ENCODE results near the gene USF2.
A peak's percentile ranks its signal among the peaks of the same experiment; 100 is the strongest.

USF2 gene

DNA sequence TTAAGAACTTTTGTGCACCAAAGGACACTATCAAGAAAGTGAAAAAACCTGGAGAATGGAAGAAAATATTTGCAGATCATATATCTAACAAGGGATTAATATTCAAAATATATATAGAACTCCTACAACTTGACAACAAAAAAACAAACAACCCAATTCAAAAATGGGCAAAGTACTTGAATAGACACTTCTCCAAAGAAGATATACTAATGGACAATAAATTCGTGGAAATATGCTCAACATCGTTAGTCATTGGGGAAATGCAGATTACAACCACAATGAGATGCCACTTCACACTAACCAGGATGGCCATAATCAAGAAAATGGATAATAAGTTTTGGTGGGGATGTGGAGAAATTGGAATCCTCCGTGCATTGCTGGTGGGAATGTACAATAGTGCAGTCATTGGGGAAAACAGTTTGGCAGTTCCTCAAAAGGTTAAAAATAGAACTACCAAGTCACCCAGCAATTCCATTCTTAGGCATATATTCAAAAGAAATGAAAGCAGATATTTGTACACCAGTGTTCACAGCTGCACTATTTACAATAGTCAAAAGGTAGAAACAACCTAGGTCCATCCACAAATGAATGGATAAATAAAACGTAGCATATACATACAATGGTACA, 22.2 kb upstream of the USF2 start:
- DNase-seq: no peak

DNA sequence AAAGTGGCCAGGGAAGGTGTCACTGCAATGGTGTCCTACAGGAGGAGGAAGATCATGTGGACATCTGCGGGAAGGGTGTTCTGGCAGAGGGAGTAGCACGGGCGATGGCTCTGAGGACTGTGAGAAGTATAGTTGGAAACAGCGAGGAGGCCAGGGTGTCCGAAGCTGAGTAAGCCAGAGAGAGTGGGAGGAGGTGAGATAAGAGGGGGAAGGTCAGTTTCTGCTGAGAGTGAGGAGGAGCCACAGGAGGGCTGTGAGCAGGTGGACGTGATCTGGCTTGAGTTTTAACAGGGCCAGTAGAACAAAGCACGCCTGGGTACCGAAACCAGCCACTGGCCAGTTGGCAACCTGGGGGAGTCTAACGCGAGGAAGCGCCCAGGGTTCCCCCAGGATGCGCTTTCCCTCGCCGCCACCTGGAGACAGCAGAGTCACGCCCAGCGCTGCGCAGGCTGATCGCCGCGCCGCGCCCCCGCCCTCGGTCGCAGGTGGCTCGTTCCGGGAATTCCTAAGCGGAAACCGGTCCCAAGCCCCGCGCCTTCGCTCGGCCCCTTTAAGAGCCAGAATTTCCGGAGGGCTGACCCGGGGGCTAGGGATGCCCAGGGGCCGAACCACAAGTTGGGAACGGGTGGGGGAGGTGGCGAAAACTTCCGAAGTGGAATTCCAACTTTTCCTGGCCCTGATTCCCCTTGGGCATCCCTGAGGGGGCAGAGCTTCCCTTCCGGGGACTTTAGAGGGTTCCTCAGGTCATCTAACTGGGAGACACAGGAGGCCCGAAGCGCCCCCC, 21.0 kb upstream of the USF2 start:
- DNase-seq: peak; percentile 57

DNA sequence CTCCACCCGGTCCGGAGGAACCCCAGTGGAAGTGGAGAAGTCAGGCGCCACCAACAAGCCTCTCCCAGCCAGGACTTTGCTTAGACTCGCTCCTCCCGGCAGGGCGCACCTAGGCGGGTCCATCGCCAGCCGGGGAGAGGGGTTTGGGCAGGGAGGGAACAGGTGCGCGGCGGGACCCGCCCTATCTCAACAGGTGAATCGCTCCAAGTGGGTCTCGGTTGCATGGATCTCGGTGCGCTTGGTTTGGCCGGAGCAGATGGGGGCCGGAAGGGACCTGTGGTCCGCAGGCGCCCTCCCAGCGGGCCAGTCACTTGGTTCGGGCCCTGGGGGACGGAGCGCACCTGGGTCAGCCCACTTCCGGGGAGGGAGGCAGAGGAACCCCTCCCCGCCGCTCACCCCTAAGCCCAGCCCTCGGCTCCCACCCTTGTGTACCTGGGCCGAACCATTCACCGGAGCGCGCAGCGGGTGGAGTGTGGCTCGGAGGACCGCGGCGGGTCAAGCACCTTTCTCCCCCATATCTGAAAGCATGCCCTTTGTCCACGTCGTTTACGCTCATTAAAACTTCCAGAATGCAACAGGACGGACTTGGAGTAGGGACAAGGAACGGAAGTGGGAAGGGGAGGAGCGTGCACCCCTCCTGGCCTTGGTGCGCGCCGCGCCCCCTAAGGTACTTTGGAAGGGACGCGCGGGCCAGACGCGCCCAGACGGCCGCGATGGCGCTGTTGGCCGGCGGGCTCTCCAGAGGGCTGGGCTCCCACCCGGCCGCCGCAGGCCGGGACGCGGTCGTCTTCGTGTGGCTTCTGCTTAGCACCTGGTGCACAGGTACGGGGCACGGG, 20.2 kb upstream of the USF2 start, which contains the start of gene LSR:
Gene LSR (plus strand): TSS at position 693 of the 836 bp plus-strand sequence. CDS start 21 bp downstream, at position 714.
- DNase-seq: peak; percentile 85

DNA sequence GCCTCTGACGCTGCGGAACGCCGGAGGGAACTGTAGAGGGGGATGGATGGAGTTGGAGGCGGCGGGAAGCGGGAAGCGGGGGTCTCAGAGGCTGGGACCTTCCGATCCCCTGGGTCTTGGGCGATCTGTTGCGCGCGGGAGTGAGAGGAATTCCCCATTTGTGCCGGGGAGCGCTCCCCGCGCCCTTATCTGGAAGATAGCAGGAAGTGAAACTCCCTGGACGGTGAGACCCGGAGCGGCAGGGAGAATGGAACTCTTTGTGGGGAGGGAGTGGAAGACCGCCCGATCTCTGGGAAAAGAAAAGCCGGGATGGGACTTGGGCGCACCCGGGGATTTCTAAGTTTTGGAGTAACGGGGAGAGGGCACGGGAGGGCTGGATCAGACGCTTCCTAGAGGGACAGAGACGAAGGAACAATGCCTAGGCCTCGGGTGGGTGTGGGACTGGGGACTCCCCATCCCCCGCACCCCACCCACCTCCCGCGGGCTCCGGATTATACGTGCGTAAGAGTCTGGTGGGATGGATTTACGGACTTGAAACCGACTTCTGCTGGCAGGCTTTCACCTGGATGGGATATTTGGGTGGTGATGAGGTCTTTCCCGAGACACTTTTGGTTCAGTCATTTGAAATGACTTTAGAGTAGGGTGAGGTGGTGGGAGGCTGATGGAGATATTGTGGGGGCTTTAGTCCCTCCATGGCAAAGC, 19.5 kb upstream of the USF2 start:
- DNase-seq: no peak

DNA sequence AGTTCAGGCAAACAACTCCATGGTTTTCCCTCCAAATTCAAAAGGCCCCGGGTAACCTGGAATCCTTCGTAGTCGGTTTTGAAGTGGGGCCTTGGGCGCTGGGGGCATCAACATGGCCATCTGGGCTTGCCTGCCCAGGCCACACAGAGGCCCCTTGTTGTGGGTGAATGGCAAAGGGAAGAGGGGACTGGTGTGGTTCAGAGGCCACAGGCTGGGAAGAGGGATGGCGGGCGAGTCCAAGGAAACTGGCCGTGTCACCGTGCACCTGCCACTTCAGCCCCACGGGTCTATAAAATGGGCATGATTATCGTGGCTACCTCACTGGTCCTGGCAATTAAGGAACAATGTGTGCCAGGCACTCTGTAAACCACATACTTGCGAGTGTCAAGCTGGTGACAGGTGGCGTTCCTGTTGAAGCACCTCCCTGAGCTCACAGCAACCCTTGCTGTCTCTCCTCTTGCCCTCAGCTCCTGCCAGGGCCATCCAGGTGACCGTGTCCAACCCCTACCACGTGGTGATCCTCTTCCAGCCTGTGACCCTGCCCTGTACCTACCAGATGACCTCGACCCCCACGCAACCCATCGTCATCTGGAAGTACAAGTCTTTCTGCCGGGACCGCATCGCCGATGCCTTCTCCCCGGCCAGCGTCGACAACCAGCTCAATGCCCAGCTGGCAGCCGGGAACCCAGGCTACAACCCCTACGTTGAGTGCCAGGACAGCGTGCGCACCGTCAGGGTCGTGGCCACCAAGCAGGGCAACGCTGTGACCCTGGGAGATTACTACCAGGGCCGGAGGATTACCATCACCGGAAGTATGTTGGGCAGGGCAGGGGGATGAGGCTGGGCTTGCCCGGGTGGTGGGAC, 18.7 kb upstream of the USF2 start:
- no peak for DNase-seq

DNA sequence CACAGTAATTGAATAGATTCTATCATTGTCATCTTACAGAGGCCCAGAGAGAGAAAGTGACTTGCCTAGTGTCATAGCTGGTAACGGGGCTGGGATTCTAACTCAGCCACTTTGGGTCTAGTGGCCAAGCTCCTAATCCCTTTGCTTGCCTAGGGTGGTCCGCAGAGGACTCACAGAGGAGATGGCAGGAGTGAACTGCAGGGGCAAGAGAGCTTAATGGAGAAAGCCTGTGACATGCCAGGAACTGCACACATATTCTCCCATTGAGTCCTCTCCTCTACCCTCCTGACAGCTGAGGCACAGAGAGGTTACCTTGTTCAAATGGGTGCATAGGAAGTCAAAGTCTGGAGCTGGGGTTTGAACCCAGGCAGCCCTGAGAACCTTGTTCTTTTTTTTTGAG, 17.3 kb upstream of the USF2 start:
- DNase-seq: no peak

DNA sequence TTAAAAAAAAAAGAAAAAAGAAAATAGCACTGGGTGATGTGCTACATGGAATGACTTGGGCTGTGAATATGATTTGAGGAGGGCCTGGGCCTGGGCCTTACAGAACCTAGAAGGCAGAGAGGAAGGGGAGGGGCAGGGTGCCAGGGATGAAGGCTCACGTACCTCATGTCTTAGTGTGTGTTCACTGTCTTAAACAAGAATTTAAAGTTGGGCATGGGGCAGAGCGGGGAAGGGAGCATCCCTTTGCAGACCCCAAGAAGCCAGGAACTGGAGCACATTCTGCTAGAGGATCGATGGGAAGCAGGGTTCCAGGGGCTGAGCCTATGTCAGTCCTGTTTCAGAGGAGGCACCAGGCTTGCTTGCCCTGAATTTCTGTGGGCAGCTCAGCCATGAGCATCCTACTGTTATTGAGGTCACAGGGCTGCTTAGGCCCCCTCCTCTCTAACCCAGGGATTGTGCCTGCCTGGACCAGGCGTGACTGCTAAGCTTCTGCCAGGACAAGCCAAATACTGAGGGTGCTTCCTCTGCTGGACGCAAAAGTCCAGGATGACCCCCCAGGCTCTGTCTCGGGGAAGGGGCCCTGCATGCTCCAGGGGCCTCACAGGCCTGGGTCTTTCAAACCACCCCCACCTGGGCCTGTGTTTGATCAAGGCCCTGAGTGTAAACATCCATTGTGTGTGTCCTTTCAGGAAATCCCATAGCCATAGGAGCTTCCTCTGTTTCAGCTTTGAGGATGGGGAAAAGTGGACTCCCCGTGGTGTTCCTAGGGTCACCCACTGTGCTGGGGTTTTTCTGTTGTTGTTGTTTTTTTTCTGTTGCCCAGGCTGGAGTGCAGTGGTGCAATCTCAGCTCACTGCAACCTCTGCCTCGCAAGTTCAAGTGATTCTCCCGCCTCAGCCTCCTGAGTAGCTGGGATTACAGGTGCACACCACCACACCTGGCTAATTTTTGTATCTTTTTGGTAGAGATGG, 15.2 kb upstream of the USF2 start:
- DNase-seq: no peak

DNA sequence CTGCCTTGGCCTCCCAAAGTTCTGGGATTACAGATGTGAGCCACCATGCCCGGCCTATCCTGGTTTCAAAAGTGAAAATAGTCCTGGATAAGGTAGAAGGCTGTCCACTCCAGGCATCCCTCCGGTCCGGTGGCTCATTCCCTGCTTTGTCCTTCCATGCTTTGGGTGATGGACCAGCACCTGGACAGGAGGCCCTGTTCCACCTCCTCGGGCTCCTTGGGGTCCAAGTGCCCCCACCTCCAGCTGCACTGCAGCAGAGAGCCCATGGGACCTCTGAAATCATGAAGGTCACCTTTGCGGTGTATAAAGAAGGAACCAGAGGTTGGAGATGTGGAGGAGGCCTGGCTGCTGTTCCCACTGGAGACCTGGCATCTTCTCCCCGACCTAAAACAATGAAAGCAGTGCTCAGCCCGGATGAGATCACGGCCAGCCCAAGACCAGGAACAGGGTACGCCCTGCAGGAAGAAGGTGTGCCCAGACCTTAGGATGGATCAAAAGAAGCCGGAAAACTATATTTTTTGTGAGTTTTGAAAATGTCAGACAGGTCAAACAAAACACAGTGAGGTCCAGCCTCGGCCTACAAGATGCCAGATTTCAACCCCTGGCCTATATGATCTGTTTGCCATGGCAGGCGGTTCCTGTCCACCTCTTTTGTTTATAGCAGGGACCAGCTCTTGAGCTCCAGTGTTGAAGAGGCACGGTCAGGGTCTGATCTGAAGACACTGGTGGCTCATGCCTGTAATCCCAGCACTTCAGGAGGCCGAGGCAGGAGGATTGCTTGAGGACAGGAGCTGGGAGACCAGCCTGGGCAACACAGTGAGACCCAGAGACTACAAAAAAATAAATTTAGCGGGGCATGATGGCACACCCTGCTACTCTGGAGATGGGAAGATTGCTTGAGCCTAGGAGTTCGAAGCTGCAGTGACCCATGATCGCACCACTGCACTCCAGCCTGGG, 14.1 kb upstream of the USF2 start:
- no peak for DNase-seq

DNA sequence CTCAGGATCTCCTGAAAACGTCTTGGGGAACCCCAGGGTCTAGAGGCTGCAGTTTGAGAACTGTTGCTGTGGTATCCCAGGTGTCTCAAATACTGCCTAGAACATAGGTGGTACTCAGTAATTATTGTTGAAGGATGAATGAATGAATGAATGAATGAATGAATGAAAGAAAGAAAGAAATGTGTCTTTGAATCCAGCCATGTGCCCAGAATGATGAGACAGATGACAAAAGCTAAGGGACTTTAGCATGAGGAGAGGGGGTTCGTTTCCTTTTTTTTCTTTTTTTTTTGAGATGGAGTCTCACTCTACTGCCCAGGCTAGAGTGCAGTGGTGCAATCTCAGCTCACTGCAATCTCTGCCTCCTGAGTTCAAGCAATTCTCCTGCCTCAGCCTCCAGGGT, 12.2 kb upstream of the USF2 start:
- DNase-seq: no peak

DNA sequence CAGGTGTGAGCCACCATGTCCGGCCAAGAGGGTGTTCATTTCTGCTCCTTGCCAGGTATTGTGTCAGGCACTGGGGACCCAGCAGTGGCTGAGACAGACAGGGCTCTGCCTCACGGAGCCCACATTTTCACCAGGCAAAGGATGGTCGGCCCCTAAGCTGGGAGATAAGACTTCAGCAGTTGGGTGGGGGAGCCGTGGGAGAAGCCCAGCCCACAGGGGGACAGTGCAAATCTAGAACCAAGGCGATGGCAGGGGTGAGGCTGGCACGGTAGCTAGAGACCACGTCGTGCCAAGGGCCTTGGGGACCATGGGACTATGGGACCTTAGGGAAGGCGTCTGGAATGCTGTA, 11.7 kb upstream of the USF2 start:
- no peak for DNase-seq

DNA sequence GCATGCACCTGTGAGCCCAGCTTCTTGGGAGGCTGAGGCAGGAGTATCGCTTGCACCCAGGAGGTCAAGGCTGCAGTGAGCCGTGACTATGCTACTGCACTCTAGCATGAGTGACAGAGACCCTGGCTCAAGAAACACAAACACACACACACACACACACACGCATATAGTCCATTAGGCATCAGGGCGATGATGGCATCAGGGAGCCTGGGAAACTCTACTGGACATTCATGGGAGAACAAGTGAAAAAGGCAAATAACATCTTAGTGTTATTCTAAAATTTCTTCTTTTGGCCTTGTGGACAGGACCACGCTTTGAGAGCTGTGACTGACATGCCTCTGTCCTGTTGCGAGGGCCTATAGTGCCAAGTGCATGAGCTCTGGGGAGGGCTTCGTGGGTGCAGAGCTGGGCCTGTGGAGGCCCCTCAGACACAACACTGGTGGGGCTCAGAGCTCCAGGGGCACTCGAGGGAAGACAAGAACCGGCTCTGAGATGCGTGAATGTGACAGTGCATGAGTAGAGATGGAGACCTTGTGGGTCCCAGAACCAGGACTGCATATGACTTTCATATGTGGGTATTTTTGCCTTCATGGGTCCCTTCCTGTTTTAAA, 8.0 kb upstream of the USF2 start:
- DNase-seq: no peak

DNA sequence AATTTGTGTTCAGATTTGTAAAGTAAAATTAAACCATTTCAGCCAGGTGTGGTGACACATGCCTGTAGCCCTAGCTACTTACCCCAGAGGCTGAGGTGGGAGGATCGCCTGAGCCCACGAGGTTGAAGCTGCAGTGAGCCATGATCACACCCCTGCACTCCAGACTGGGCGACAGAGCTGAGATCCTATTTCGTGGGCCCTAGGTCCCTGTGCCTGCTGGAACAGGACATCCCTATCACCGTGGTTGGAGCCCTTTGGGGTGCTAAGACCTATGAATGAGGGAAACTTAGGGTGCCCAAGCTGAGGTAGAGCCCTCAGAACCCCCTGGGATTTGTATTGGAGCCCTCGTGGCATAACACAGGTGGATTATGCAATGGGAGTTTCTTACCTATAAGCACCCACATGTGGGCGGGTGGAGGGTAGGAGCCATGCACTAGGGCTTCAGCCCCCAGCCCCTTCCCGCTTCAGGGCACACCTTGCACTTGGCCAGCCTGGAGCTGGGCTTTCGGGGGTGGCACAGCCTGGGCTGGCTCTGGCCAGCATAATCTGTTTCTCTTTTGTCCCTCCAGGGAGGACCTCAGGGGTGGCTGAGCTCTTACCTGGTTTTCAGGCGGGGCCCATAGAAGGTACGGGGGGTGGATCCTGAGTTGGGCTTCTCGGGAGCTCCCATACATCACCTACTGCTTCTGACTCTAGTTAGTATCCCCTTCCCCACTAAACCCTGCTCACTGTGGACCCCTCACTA, 7.2 kb upstream of the USF2 start:
- no peak for DNase-seq

DNA sequence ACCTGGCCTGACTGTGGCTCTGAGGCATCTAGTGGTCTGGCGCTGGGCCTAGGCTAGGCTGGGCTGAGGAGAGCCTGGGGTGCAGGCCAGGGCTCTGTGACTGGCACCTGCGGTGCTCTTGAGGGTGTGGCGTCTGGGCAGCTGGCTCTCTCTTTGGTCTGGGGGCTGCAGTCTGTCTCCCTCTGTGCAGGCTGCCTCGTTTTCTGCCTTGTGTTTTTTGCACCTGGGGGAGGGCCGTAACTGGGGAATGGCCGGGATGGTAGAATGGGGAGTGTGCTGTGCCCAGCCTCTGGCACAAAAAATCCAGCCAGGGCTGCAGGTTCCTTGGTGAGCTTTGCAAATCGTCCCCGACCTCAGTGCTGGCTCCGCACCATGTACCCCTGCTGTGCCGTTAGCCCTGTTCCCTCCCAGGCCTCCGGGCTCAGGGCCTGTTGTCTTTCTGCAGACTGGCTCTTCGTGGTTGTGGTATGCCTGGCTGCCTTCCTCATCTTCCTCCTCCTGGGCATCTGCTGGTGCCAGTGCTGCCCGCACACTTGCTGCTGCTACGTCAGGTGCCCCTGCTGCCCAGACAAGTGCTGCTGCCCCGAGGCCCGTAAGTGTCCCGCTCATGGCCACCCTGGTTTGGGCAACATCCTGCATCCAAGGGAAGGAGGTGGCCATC, 6.5 kb upstream of the USF2 start:
- no peak for DNase-seq

DNA sequence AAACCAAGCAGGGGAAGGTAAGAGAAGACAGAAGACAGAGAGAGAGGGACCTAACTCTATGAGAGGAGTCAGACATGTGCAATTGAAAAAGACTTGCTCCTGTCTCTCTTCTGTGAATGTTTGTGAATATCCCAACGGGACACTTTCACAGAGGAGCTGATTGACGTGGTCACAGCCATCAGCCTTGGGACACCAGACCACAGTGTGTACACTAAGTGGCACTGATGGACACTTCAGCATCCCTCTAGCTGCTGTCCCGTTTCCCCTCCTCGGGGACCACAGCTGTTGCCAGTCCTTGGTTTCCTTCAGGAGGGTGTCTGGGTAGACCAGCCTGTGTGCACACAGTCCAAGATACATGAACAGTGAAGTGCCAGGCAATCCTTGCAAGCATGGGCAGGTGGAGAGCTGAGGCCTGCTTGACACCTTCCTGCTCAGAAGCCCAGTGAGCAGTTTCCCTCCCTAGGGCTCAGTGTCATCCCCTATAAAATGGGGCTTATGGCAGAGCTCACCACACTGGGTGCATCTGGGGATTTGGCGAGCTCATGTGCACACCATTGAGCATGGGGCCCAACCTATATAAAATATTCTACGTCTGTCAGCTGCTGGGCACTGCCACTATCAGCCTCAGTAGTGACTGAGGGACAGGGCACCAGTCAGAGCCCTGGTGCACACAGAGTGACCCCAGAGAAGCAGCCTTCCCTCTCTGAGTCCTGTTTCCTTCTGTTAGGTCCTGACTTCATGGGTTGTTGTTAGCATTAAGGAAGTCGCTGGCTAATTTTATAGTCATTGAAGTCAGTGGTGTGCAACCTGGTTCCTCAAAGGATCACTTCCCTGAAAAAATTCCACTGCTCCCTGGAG, 4.3 kb upstream of the USF2 start:
- no peak for DNase-seq

DNA sequence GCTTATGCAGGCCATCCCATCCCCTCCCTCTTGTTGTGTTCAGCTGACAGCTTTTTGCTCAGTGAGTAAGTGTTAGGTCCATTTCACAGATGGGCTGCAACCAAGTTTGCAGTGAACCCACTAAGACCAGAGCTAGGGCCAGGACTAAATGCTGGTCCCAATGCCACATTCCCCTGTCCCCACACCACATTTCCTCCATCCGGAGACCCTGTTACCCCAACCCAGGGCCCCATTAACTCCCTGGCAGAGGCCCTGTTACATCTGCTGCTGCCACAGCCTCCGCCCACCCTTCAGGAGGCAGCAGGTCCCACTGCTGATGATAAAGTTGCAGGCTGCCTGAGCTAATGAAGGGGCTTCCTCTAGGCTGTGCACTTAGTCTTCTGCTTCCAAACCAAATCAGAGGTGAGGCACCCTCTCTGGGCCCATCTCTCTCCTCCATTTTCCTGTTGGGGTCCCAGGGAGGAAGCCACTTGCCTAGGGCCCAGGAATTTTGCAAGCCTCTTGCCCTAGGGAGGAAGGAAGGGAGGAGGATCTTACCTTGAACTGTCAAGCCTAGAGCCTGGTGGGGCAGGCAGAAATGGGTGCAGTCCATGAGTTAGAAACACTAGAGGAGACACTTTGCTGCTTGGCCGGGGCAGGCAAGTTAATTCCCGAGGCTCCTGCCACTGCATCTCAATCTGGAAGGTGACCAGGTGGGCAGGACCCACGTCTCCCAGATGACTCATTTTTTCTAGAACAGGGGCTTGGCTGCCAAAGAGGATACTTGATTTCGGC, 3.4 kb upstream of the USF2 start:
- DNase-seq: no peak

DNA sequence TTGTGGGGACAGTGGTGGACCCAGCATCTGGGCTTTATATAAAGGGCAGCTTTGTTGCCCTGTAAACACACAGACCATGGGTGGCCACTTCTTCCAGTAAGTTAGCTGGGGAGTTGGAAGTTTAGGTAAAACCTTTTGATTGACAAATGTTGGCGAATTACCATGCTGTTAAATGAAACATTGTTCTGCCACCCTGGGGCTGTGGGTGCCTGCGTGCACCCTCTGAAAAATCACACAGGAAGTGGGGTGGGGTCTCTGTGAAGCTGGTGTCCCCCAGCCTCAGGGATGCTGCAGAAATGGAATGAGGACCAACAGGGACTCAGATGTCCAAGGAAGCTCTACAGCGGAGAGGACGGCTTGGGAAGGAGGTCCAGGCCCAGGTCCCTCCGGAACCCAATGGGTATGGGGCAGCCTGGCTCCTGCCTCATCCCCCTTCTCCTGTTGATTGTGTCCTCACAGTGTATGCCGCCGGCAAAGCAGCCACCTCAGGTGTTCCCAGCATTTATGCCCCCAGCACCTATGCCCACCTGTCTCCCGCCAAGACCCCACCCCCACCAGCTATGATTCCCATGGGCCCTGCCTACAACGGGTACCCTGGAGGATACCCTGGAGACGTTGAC, 2.8 kb upstream of the USF2 start:
- DNase-seq: no peak

Measured in CD4-positive, alpha-beta T cell treated with Interleukin-4 for 4 hours (primary cell).